Liver (tissue), 9 donors: Measurements from ENCODE around the gene KLK7. TPM values are rescaled to one million over a fixed set of nuclear protein-coding genes. Genes with fewer than 3 reads are reported as not detected.

Experiments used
- DNase-seq: peaks from one replicate; pipeline ENCODE4 v3.0.0-alpha.2; 2017; ENCODE audit warnings: low spot score
- H3K27ac ChIP-seq, 2 donors: one replicate each; pipeline ENCODE4 v1.7.0; 2013; ENCODE audit warnings: inconsistent platforms in 2 of 2, low read length in 2 of 2, control low read depth in 1 of 2, low read depth in 1 of 2, mild to moderate bottlenecking in 1 of 2
- H3K27me3 ChIP-seq, 4 donors: one replicate each; pipeline versions ENCODE4 v1.6.1 to v1.7.0; 2013; ENCODE audit warnings: low read length in 3 of 4, inconsistent platforms in 1 of 4, mild to moderate bottlenecking in 1 of 4, moderate library complexity in 1 of 4; ENCODE audit not compliant: control insufficient read depth in 4 of 4, insufficient read depth in 4 of 4
- H3K36me3 ChIP-seq, 4 donors: one replicate each; pipeline versions ENCODE4 v1.6.1 to v1.7.0; 2013; ENCODE audit warnings: low read length in 3 of 4, mild to moderate bottlenecking in 3 of 4, low read depth in 1 of 4, moderate library complexity in 1 of 4; ENCODE audit not compliant: control insufficient read depth in 4 of 4, insufficient read depth in 3 of 4
- H3K4me1 ChIP-seq, 4 donors: one replicate each; pipeline versions ENCODE4 v1.6.1 to v1.7.0; 2013; ENCODE audit warnings: low read length in 3 of 4, mild to moderate bottlenecking in 3 of 4, moderate library complexity in 1 of 4; ENCODE audit not compliant: control insufficient read depth in 4 of 4, insufficient read depth in 4 of 4
- H3K4me3 ChIP-seq, 3 donors: one replicate each; pipeline versions ENCODE4 v1.6.1 to v1.7.0; 2013; ENCODE audit warnings: low read length in 3 of 3, control low read depth in 1 of 3, low read depth in 1 of 3, mild to moderate bottlenecking in 1 of 3
- H3K9ac ChIP-seq, 2 donors: one replicate each; pipeline ENCODE4 v1.7.0; 2013; ENCODE audit warnings: low read length in 2 of 2, mild to moderate bottlenecking in 2 of 2, moderate library complexity in 2 of 2, control low read depth in 1 of 2, low read depth in 1 of 2
- H3K9me3 ChIP-seq, 4 donors: one replicate each; pipeline versions ENCODE4 v1.6.1 to v1.7.0; 2013; ENCODE audit warnings: low read length in 3 of 4; ENCODE audit not compliant: control insufficient read depth in 4 of 4
- EGR1 ChIP-seq, 2 donors: IDR thresholded peaks; 2 replicates each; pipeline ENCODE4 v1.6.1; 2016 to 2018; ENCODE audit warnings: antibody characterized with exemption in 2 of 2, low read depth in 2 of 2
- FOXA1 ChIP-seq: IDR thresholded peaks from 2 replicates; pipeline ENCODE4 v1.6.1; 2016; ENCODE audit warnings: antibody characterized with exemption
- FOXA2 ChIP-seq: IDR thresholded peaks from 2 replicates; pipeline ENCODE4 v1.6.1; 2016; ENCODE audit warnings: antibody characterized with exemption
- GABPA ChIP-seq, 2 donors: IDR thresholded peaks in 1 of 2; conservative IDR thresholded peaks in 1 of 2; 2 replicates each; pipeline ENCODE4 v1.6.1; 2016; ENCODE audit warnings: antibody characterized with exemption in 2 of 2, mild to moderate bottlenecking in 1 of 2, moderate library complexity in 1 of 2
- HNF4A ChIP-seq, 2 donors: conservative IDR thresholded peaks; 2 replicates each; pipeline ENCODE4 v1.6.1; 2016; ENCODE audit warnings: antibody characterized with exemption in 2 of 2, mild to moderate bottlenecking in 2 of 2
- HNF4G ChIP-seq: IDR thresholded peaks from 2 replicates; pipeline ENCODE4 v1.6.1; 2016; ENCODE audit warnings: antibody characterized with exemption
- JUND ChIP-seq, 2 donors: IDR thresholded peaks; 2 replicates each; pipeline ENCODE4 v1.6.1; 2016; ENCODE audit warnings: antibody characterized with exemption in 2 of 2
- NR2F2 ChIP-seq: IDR thresholded peaks from 2 replicates; pipeline ENCODE4 v1.6.1; 2016; ENCODE audit warnings: antibody characterized with exemption
- RAD21 ChIP-seq, 2 donors: IDR thresholded peaks; 2 replicates each; pipeline ENCODE4 v1.6.1; 2016; ENCODE audit warnings: antibody characterized with exemption in 2 of 2, mild to moderate bottlenecking in 2 of 2
- SP1 ChIP-seq: IDR thresholded peaks from 2 replicates; pipeline ENCODE4 v1.6.1; 2018; ENCODE audit warnings: antibody characterized with exemption, mild to moderate bottlenecking
- TAF1 ChIP-seq: conservative IDR thresholded peaks from 2 replicates; pipeline ENCODE4 v1.6.1; 2016; ENCODE audit warnings: antibody characterized with exemption, mild to moderate bottlenecking
- YY1 ChIP-seq: IDR thresholded peaks from 2 replicates; pipeline ENCODE4 v1.6.1; 2016; ENCODE audit warnings: antibody characterized with exemption, mild to moderate bottlenecking
- WGBS: extraction: QIAGEN DNeasy Blood & Tissue Kit; methylation state at CpG from one replicate; pipeline ENCODE4 v1.1.7; 2013; 5-methylcytosine and 5-hydroxymethylcytosine counted together
- polyA plus RNA-seq, 2 donors: library from polyadenylated mRNA; stranded (reverse) in 1 of 2; unstranded in 1 of 2; fragments of 200-250 nt in 1 of 2; fragments of >200 nt in 1 of 2; fragmentation: Nextera tagmentation in 1 of 2; extraction: Ambion mirVana in 1 of 2; gene quantifications; one replicate each; pipeline versions ENCODE4 v1.2.1 to v1.2.3, GENCODE V29; 2013 to 2015
- total RNA-seq, 2 donors: library from RNA; depleted of rRNA; stranded (reverse); fragments of >200 nt; gene quantifications; one replicate each; pipeline ENCODE4 v1.2.3, GENCODE V29; 2014
- TF ChIP-seq, protein P1 (sequence below): IDR thresholded peaks from 2 replicates; pipeline ENCODE4 v1.6.1; 2016; ENCODE audit warnings: antibody characterized with exemption
- TF ChIP-seq, protein P2 (sequence below): IDR thresholded peaks from 2 replicates; pipeline ENCODE4 v1.6.1; 2016; ENCODE audit warnings: antibody characterized with exemption
- TF ChIP-seq, protein P3 (sequence below): IDR thresholded peaks from 2 replicates; pipeline ENCODE4 v1.6.1; 2016; ENCODE audit warnings: antibody characterized with exemption, mild to moderate bottlenecking
- TF ChIP-seq, protein P4 (sequence below): fragments of 150-350 bp; IDR thresholded peaks from 2 replicates; pipeline ENCODE4 v1.5.1; 2017; ENCODE audit warnings: improper control_type of control experiment, low read depth, low read length; ENCODE audit not compliant: missing input control
- TF ChIP-seq, protein P5 (sequence below): IDR thresholded peaks from 2 replicates; pipeline ENCODE4 v1.6.1; 2016; ENCODE audit warnings: antibody characterized with exemption
- donor health status: healthy.
- donor health status: healthy.
- donor health status: healthy.
- donor health status: healthy.
- donor health status: healthy.

Gene KLK7
- total and polyA plus RNA-seq, 4 donors, result not detected

DNA sequence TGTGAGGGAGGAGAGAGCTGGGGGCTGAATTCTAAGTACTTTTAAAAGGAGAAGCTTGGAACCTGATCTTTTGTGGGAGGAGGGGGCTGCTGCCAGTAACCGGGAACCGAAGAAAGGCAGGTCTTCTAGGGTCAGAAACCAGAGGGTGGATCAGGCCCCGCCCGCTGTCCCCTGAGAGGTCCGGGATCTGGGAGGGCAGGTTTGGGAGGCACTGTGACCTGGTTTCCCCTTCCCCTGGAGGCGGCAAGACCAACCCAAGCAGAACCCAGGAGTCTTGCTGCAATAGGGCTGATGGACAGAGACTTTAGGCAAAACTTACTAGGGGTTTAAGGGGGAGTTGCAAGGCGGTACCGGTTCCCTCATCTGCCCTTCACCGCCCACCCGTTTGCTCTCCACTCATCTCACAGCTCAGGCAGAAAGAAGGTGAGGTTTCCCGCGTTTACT is 18.4 kb upstream of the KLK7 start:
- TF ChIP-seq NR2F2 (no peak), GABPA (IDR thresholded peaks at IDR 0.05 in 1 of 2, conservative IDR thresholded peaks at IDR 0.05 in 1 of 2) (no peak), SP1 (no peak), TAF1 (no peak), RAD21 (IDR thresholded peaks at IDR 0.05) (no peak), HNF4A (conservative IDR thresholded peaks at IDR 0.05) (no peak), YY1 (no peak), EGR1 (IDR thresholded peaks at IDR 0.05; ENCODE audit: low read depth in 2 of 2) (no peak), HNF4G (no peak), JUND (IDR thresholded peaks at IDR 0.05) (no peak), FOXA1 (no peak)
- TF ChIP-seq, protein P1, sequence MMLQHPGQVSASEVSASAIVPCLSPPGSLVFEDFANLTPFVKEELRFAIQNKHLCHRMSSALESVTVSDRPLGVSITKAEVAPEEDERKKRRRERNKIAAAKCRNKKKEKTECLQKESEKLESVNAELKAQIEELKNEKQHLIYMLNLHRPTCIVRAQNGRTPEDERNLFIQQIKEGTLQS, result no peak
- TF ChIP-seq, protein P2, sequence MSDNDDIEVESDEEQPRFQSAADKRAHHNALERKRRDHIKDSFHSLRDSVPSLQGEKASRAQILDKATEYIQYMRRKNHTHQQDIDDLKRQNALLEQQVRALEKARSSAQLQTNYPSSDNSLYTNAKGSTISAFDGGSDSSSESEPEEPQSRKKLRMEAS, result no peak
- TF ChIP-seq, protein P3, sequence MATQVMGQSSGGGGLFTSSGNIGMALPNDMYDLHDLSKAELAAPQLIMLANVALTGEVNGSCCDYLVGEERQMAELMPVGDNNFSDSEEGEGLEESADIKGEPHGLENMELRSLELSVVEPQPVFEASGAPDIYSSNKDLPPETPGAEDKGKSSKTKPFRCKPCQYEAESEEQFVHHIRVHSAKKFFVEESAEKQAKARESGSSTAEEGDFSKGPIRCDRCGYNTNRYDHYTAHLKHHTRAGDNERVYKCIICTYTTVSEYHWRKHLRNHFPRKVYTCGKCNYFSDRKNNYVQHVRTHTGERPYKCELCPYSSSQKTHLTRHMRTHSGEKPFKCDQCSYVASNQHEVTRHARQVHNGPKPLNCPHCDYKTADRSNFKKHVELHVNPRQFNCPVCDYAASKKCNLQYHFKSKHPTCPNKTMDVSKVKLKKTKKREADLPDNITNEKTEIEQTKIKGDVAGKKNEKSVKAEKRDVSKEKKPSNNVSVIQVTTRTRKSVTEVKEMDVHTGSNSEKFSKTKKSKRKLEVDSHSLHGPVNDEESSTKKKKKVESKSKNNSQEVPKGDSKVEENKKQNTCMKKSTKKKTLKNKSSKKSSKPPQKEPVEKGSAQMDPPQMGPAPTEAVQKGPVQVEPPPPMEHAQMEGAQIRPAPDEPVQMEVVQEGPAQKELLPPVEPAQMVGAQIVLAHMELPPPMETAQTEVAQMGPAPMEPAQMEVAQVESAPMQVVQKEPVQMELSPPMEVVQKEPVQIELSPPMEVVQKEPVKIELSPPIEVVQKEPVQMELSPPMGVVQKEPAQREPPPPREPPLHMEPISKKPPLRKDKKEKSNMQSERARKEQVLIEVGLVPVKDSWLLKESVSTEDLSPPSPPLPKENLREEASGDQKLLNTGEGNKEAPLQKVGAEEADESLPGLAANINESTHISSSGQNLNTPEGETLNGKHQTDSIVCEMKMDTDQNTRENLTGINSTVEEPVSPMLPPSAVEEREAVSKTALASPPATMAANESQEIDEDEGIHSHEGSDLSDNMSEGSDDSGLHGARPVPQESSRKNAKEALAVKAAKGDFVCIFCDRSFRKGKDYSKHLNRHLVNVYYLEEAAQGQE, result no peak
- TF ChIP-seq, protein P4, sequence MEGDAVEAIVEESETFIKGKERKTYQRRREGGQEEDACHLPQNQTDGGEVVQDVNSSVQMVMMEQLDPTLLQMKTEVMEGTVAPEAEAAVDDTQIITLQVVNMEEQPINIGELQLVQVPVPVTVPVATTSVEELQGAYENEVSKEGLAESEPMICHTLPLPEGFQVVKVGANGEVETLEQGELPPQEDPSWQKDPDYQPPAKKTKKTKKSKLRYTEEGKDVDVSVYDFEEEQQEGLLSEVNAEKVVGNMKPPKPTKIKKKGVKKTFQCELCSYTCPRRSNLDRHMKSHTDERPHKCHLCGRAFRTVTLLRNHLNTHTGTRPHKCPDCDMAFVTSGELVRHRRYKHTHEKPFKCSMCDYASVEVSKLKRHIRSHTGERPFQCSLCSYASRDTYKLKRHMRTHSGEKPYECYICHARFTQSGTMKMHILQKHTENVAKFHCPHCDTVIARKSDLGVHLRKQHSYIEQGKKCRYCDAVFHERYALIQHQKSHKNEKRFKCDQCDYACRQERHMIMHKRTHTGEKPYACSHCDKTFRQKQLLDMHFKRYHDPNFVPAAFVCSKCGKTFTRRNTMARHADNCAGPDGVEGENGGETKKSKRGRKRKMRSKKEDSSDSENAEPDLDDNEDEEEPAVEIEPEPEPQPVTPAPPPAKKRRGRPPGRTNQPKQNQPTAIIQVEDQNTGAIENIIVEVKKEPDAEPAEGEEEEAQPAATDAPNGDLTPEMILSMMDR, result no peak
- TF ChIP-seq, protein P5, sequence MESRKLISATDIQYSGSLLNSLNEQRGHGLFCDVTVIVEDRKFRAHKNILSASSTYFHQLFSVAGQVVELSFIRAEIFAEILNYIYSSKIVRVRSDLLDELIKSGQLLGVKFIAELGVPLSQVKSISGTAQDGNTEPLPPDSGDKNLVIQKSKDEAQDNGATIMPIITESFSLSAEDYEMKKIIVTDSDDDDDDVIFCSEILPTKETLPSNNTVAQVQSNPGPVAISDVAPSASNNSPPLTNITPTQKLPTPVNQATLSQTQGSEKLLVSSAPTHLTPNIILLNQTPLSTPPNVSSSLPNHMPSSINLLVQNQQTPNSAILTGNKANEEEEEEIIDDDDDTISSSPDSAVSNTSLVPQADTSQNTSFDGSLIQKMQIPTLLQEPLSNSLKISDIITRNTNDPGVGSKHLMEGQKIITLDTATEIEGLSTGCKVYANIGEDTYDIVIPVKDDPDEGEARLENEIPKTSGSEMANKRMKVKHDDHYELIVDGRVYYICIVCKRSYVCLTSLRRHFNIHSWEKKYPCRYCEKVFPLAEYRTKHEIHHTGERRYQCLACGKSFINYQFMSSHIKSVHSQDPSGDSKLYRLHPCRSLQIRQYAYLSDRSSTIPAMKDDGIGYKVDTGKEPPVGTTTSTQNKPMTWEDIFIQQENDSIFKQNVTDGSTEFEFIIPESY, result no peak
- 54% methylated on average over 12 of the region's 12 CpGs for WGBS
- Histone ChIP-seq H3K36me3 (no peaks in the 10 kb centered on the region), H3K9me3 (no peaks in the 10 kb centered on the region), H3K27me3 (peaks cover 0 to 4% (median under 1%) of the 10 kb centered on the region in 4 donors), H3K27ac (no peak overlapping the region), H3K9ac (no peak overlapping the region), H3K4me1 (no peaks in the 10 kb centered on the region), H3K4me3 (no peak overlapping the region)
- no peak for DNase-seq

DNA sequence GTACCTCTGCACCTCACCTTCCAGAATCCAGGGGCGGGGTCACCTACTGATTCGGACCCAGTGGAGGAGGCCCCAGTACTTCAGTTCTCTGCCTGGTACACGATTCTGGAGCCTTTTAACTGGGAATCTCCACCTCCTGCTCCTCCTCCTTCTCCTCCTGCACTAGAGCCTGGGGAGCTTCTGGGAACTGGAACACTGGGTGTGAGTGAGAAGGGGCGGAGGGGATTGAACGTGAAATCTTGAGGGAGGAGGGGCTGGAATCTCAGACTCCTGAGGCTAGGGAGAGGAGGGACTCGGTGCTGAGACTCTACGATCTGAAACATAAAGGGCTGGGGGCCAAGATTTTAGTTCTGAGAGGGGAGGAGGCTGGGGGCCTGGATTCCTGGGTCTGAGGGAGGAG is 17.8 kb upstream of the KLK7 start, which contains the start of gene KLK8:
Gene KLK8, minus strand, starts transcription at position 90 of the 400 bp plus-strand sequence. CDS start 437 bp downstream, outside the sequence.
- no peak within 1 kb of the TSS for H3K4me3 ChIP-seq
- H3K36me3 ChIP-seq, result no peaks in the 10 kb centered on the region
- no peak within 1 kb of the TSS for H3K27ac ChIP-seq
- DNase-seq, result no peak
- H3K9me3 ChIP-seq, result no peaks in the 10 kb centered on the region
- 30% methylated on average over 7 of the region's 7 CpGs for WGBS
- TF ChIP-seq RAD21 (IDR thresholded peaks at IDR 0.05) (no peak), EGR1 (IDR thresholded peaks at IDR 0.05; ENCODE audit: low read depth in 2 of 2) (no peak), SP1 (no peak), HNF4G (no peak), FOXA2 (no peak), TAF1 (no peak)
- TF ChIP-seq, protein P3, result no peak
- TF ChIP-seq, protein P5, result no peak
- H3K27me3 ChIP-seq, result peaks cover 0 to 4% (median under 1%) of the 10 kb centered on the region in 4 donors
- no peaks in the 10 kb centered on the region for H3K4me1 ChIP-seq
- H3K9ac ChIP-seq, result no peak within 1 kb of the TSS
